Right lobe of liver (tissue), 4 donors: ENCODE data around the gene LRRIQ1.

ENCODE experiments used
- CTCF ChIP-seq, 4 donors: fragments of 200-600 bp in 3 of 4; fragments of 450-650 bp in 1 of 4; IDR thresholded peaks; one replicate each; pipeline versions ENCODE4 v1.5.1 to v1.8.0; 2016 to 2022; ENCODE audit warnings: antibody characterized with exemption in 4 of 4, mild to moderate bottlenecking in 2 of 4
- POLR2A ChIP-seq: fragments of 450-650 bp; IDR thresholded peaks from one replicate; pipeline ENCODE4 v1.6.1; 2017; ENCODE audit warnings: antibody characterized with exemption, mild to moderate bottlenecking
- donor health status: DM: no; HTN: no; CAD: no.
- donor health status: DM: no; HTN: no; CAD: no.
- donor health status: DM: no; HTN: yes; CAD: no.

GRCh38 chr12:84995641-84996040, 40.5 kb upstream of the LRRIQ1 start:
- no peak for TF ChIP-seq CTCF (IDR thresholded peaks at IDR 0.05)
- TF ChIP-seq POLR2A, result no peak
